WI38 (cell line): ENCODE results near the gene ZNF628.
"Not testable (repeated sequence)": the region's sequence is repeated elsewhere in the genome, so short reads cannot be mapped to it uniquely, and the experiment has no call there.

Experiments used
- H3K4me3 ChIP-seq: 2 replicates; pipeline ENCODE4 v1.5.1; 2011; ENCODE audit warnings: low read depth, mild to moderate bottlenecking, control low read depth, low read length
- CTCF ChIP-seq: IDR thresholded peaks from 2 replicates; pipeline ENCODE4 v1.5.1; 2012; ENCODE audit warnings: low read depth, mild to moderate bottlenecking, control low read depth, low read length

ZNF628 gene

DNA sequence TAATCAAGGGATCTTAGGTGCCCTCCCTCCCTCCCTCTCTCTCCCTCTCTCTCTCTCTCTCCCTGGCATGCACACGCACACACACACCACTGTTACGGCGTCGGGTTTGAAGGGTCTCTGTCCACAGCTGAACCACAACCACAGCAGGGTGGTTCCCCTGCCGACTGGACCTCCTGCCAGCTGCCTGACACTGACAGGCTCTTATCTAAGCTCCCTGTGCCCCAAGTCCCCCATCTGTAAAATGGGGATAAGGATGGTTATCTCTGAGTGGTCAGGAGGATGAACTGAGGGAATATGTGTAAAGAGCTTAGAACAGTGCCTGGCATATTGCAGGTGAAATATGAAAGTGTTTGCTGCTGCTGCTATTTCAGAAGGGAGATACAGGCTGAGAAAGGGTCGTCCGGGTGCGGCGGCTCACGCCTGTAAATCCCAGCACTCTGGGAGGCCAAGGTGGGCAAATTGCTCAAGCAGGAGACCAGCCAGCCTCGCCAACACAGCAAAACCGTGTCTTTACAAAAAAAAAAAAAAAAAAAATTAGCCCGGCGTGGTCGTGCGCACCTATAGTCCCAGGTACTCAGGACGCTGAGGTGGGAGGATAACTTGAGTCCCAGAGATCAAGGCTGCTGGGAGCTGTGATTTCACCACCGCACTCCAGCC lies 32.5 kb upstream of the ZNF628 start:
- TF ChIP-seq CTCF = no peak
- no peak overlapping the region for H3K4me3 ChIP-seq

DNA sequence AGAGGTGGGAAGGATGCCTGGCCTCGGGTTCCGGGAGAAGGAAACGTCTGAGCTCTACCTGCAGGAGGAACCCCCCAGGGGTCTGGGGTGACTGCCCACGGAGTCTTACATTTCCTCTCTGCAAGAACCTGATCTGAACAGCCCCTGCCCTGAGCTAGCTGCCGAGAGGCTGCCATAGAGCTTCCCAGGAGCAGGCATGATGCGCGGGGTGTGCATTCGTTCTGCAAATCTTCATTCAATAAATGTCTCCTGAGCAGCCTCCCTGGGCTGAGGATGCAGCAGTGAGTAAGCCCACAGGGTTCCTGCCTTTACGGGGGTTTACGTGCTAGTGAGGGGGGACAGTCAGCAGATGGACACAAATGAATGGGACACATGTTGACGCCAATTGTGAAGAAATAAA lies 31.8 kb upstream of the ZNF628 start:
- TF ChIP-seq CTCF = no peak
- H3K4me3 ChIP-seq = no peak overlapping the region

- TF ChIP-seq CTCF = no peak
- no peak overlapping the region for H3K4me3 ChIP-seq
These were observed 30.4 kb upstream of the ZNF628 start for GRCh38 chr19:55446060-55446459.

DNA sequence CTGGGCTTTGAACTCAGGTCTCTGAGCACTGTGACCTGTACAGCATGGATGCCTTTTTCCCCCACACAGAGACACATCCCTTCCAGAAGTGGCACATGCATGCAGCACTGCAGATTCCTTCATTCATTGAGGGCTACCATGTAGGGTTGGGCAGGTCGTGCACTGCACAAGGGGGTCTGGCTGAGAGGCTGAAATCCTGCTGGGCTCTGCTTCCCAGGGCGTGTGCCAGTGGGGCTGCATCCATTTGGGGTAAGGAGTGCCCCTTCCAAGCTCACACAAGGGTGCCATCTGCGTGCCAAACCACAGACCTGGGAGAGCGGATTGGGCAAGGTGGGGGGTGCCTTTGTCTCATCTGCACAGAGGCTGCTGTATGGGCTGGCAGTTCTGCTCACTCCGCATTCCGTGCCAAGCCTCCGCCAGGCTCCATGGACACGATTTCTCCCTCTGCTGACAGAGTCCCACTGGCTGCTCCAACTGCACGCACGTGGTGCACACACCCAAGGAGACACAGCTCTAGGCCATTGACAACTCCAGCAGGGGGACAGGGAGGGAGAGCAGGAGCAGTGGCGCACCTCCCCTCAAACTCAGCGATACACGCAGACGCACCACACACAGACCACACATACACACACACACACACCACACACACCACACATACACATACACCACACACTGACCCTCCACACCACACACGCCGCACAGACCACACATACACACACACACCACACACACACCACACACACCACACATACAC lies 28.8 kb upstream of the ZNF628 start:
- TF ChIP-seq CTCF = no peak
- H3K4me3 ChIP-seq = no peak overlapping the region

DNA sequence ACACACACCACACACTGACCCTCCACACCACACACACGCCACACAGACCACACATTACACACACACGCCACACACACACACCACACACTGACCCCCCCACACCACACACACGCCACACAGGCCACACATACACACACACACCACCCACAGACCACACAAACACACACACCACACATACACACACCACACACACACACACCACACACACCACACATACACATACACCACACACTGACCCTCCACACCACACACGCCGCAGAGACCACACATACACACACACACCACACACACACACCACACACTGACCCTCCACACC lies 28.3 kb upstream of the ZNF628 start:
- H3K4me3 ChIP-seq = not testable (repeated sequence)

GRCh38 chr19:55449469-55449868 lies 26.9 kb upstream of the ZNF628 start:
- H3K4me3 ChIP-seq = no peak overlapping the region
- TF ChIP-seq CTCF = no peak

GRCh38 chr19:55451163-55451964 lies 25.1 kb upstream of the ZNF628 start:
- TF ChIP-seq CTCF = no peak
- no peak overlapping the region for H3K4me3 ChIP-seq
